SK-N-SH treated with all-trans-retinoic acid at 6 μM for 48 hours (cell line): ENCODE results near the gene USP40.

ENCODE experiments used
- GLIS3 ChIP-seq: fragments of 250-450 bp; sonication (Bioruptor Pico); IDR thresholded peaks from 2 replicates; pipeline ENCODE4 v1.5.0; 2020; ENCODE audit warnings: mild to moderate bottlenecking, moderate library complexity
- PPARA ChIP-seq: fragments of 250-450 bp; sonication (Bioruptor Pico); IDR thresholded peaks from 2 replicates; pipeline ENCODE4 v1.5.0; 2020; ENCODE audit warnings: mild to moderate bottlenecking, borderline replicate concordance
- ZNF70 ChIP-seq: fragments of 450-650 bp; formaldehyde crosslinking; IDR thresholded peaks from 2 replicates; pipeline ENCODE4 v1.5.0; 2020; ENCODE audit warnings: mild to moderate bottlenecking, moderate library complexity
- TF ChIP-seq, protein P1 (sequence below): fragments of 250-450 bp; sonication (Bioruptor Pico); IDR thresholded peaks from 2 replicates; pipeline ENCODE4 v1.5.1; 2020; ENCODE audit warnings: low read depth, mild to moderate bottlenecking, moderate library complexity
- TF ChIP-seq, protein P2 (sequence below): fragments of 250-450 bp; sonication (Bioruptor Pico); IDR thresholded peaks from 2 replicates; pipeline ENCODE4 v1.8.0; 2020; ENCODE audit warnings: mild to moderate bottlenecking, moderate library complexity, borderline replicate concordance
- TF ChIP-seq, protein P3 (sequence below): fragments of 250-450 bp; sonication (Bioruptor Pico); IDR thresholded peaks from 2 replicates; pipeline ENCODE4 v1.8.0; 2021; ENCODE audit warnings: low read depth, mild to moderate bottlenecking, moderate library complexity, borderline replicate concordance

DNA sequence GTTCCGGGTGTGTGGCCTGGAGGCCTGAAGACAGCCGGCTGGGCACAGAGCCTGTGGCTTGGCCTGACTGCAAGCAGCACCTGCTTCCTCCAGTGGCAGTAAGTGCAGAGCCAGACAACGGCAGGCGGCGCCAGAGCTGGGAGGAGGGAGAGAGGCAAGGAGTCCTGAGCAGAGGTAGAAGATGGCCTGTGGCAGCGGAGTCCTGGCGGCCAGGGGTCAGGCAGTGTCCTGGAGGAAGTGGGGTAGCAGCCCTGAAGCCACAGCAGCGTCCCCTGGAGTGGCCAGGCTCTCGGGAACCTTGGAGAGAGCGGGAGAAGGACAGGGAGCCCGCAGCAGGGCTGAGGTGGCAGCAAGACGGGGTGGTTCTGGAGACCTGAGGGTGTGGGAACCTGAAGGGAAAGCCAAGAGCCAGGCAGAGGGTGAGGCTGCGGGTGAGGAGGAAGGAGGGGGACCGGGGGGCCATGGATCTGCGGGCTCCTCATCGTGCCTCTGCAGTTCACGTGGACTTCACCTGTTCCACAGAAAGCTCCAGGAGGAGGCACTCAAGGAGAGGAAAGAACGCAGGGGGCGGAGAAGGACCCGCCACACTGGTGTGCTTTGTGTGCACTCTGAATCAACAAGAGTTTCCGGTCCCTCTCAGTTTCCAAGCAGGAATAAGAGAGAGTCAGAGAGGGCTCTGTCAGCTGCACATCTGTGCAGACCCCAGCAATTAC, 85.9 kb downstream of the USP40 start:
- TF ChIP-seq, protein P1, sequence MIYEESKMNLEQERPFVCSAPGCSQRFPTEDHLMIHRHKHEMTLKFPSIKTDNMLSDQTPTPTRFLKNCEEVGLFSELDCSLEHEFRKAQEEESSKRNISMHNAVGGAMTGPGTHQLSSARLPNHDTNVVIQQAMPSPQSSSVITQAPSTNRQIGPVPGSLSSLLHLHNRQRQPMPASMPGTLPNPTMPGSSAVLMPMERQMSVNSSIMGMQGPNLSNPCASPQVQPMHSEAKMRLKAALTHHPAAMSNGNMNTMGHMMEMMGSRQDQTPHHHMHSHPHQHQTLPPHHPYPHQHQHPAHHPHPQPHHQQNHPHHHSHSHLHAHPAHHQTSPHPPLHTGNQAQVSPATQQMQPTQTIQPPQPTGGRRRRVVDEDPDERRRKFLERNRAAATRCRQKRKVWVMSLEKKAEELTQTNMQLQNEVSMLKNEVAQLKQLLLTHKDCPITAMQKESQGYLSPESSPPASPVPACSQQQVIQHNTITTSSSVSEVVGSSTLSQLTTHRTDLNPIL: no peak
- TF ChIP-seq ZNF70 (CRISPR knock-in tag) (no peak), PPARA (CRISPR knock-in tag) (no peak), GLIS3 (CRISPR knock-in tag) (no peak)
- TF ChIP-seq, protein P2, sequence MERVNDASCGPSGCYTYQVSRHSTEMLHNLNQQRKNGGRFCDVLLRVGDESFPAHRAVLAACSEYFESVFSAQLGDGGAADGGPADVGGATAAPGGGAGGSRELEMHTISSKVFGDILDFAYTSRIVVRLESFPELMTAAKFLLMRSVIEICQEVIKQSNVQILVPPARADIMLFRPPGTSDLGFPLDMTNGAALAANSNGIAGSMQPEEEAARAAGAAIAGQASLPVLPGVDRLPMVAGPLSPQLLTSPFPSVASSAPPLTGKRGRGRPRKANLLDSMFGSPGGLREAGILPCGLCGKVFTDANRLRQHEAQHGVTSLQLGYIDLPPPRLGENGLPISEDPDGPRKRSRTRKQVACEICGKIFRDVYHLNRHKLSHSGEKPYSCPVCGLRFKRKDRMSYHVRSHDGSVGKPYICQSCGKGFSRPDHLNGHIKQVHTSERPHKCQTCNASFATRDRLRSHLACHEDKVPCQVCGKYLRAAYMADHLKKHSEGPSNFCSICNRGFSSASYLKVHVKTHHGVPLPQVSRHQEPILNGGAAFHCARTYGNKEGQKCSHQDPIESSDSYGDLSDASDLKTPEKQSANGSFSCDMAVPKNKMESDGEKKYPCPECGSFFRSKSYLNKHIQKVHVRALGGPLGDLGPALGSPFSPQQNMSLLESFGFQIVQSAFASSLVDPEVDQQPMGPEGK (CRISPR knock-in tag): no peak
- TF ChIP-seq, protein P3, sequence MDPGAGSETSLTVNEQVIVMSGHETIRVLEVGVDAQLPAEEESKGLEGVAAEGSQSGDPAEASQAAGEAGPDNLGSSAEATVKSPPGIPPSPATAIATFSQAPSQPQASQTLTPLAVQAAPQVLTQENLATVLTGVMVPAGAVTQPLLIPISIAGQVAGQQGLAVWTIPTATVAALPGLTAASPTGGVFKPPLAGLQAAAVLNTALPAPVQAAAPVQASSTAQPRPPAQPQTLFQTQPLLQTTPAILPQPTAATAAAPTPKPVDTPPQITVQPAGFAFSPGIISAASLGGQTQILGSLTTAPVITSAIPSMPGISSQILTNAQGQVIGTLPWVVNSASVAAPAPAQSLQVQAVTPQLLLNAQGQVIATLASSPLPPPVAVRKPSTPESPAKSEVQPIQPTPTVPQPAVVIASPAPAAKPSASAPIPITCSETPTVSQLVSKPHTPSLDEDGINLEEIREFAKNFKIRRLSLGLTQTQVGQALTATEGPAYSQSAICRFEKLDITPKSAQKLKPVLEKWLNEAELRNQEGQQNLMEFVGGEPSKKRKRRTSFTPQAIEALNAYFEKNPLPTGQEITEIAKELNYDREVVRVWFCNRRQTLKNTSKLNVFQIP (CRISPR knock-in tag): no peak
